K562 (cell line): ENCODE data around the gene SOX12. TPM values are rescaled to one million over a fixed set of nuclear protein-coding genes. Genes with fewer than 3 reads are reported as not detected.
A peak's percentile ranks its signal among the peaks of the same experiment; 100 is the strongest.

Experiments
- HDAC2 ChIP-seq: fragments of 450-650 bp; IDR thresholded peaks from 2 replicates; pipeline ENCODE4 v1.6.1; 2016; ENCODE audit warnings: mild to moderate bottlenecking
- HMG20B ChIP-seq: fragments of 250-450 bp; sonication (Bioruptor Pico); IDR thresholded peaks from 2 replicates; pipeline ENCODE4 v1.5.0; 2021; ENCODE audit warnings: mild to moderate bottlenecking
- NFYB ChIP-seq: IDR thresholded peaks from 2 replicates; pipeline ENCODE4 v1.6.1; 2011; ENCODE audit warnings: mild to moderate bottlenecking, moderate library complexity; ENCODE audit not compliant: insufficient read length; ENCODE audit errors: extremely low read depth
- polyA plus RNA-seq, 8 experiments: library from polyadenylated mRNA; depleted of rRNA in 4 of 8; stranded (reverse) in 5 of 8; unstranded in 3 of 8; fragments of >200 nt; fragmentation: Nextera tagmentation in 2 of 8; fragmentation: Illumina TruSeq in 1 of 8; extraction: Ambion mirVana in 2 of 8; extraction: Trizol in 1 of 8; gene quantifications; 2 replicates each; pipeline versions ENCODE4 v1.2.1 to v1.2.3, GENCODE V29; 2011 to 2014; ENCODE audit warnings: inconsistent platforms in 1 of 8, missing spikeins in 1 of 8
- total RNA-seq, 7 experiments: library from RNA; depleted of rRNA in 6 of 7; stranded (reverse); fragments of >200 nt in 6 of 7; fragmentation: Illumina TruSeq in 2 of 7; extraction: Trizol in 2 of 7; gene quantifications; 2 replicates each; pipeline versions ENCODE4 v1.2.1 to v1.2.3, GENCODE V29; 2011 to 2021; ENCODE audit warnings: low replicate concordance in 1 of 7
- TF ChIP-seq, protein P1 (sequence below): fragments of 450-650 bp; IDR thresholded peaks from 2 replicates; pipeline ENCODE4 v1.6.1; 2016; ENCODE audit warnings: mild to moderate bottlenecking, moderate library complexity
- TF ChIP-seq, protein P2 (sequence below): fragments of 250-450 bp; sonication (Bioruptor Pico); IDR thresholded peaks from 2 replicates; pipeline ENCODE4 v1.8.0; 2021; ENCODE audit warnings: borderline replicate concordance, mild to moderate bottlenecking, moderate library complexity; ENCODE audit not compliant: poor library complexity, severe bottlenecking
- TF ChIP-seq, protein P3 (sequence below): sonication (generic); formaldehyde crosslinking; IDR thresholded peaks from 2 replicates; pipeline ENCODE4 v1.8.0; 2022; ENCODE audit warnings: missing genetic modification reagents, mild to moderate bottlenecking, moderate library complexity, borderline replicate concordance

The SOX12 gene
- total and polyA plus RNA-seq, 9 of the 15 experiments (the other 6 are each of a cell fraction or from before 2014, with no cell fraction given): 0.42 to 26.3 (median 2.6) TPM

DNA sequence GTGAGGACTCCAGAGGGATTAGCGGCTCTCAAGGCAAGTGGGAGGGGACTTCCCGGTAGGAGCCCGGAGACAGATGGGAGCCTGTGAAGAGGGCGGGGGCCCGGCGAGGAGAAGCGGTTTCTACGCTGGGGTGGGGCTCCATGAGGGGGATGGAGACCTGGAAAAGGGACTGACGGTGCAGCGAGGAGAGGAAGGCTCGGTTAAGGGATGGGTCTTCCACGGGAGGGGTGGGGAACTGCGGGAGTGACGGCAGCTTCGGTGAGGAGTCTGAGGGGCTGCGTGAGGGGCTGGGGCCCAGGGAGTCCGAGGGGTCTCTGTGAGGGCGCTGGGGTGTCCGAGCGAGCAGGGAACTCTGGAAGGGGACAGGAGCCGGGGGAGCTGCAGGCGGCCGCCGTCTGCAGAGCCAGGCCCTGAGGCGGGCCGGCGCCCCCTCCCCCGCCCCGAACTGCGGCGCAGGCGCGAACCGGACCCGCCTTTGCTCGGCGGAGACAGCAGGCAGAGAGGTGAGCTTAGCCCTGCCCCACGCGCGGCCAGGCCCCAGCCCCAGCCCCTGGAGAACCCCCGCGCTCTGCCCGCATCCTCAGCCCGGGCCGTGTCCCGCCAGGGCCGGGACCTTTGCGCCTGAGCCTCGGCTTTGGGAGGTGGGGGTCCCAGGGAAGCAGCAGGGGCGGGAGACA is 21.4 kb downstream of the SOX12 start, which contains the start of gene NRSN2 (continued):
- TF ChIP-seq, protein P1, sequence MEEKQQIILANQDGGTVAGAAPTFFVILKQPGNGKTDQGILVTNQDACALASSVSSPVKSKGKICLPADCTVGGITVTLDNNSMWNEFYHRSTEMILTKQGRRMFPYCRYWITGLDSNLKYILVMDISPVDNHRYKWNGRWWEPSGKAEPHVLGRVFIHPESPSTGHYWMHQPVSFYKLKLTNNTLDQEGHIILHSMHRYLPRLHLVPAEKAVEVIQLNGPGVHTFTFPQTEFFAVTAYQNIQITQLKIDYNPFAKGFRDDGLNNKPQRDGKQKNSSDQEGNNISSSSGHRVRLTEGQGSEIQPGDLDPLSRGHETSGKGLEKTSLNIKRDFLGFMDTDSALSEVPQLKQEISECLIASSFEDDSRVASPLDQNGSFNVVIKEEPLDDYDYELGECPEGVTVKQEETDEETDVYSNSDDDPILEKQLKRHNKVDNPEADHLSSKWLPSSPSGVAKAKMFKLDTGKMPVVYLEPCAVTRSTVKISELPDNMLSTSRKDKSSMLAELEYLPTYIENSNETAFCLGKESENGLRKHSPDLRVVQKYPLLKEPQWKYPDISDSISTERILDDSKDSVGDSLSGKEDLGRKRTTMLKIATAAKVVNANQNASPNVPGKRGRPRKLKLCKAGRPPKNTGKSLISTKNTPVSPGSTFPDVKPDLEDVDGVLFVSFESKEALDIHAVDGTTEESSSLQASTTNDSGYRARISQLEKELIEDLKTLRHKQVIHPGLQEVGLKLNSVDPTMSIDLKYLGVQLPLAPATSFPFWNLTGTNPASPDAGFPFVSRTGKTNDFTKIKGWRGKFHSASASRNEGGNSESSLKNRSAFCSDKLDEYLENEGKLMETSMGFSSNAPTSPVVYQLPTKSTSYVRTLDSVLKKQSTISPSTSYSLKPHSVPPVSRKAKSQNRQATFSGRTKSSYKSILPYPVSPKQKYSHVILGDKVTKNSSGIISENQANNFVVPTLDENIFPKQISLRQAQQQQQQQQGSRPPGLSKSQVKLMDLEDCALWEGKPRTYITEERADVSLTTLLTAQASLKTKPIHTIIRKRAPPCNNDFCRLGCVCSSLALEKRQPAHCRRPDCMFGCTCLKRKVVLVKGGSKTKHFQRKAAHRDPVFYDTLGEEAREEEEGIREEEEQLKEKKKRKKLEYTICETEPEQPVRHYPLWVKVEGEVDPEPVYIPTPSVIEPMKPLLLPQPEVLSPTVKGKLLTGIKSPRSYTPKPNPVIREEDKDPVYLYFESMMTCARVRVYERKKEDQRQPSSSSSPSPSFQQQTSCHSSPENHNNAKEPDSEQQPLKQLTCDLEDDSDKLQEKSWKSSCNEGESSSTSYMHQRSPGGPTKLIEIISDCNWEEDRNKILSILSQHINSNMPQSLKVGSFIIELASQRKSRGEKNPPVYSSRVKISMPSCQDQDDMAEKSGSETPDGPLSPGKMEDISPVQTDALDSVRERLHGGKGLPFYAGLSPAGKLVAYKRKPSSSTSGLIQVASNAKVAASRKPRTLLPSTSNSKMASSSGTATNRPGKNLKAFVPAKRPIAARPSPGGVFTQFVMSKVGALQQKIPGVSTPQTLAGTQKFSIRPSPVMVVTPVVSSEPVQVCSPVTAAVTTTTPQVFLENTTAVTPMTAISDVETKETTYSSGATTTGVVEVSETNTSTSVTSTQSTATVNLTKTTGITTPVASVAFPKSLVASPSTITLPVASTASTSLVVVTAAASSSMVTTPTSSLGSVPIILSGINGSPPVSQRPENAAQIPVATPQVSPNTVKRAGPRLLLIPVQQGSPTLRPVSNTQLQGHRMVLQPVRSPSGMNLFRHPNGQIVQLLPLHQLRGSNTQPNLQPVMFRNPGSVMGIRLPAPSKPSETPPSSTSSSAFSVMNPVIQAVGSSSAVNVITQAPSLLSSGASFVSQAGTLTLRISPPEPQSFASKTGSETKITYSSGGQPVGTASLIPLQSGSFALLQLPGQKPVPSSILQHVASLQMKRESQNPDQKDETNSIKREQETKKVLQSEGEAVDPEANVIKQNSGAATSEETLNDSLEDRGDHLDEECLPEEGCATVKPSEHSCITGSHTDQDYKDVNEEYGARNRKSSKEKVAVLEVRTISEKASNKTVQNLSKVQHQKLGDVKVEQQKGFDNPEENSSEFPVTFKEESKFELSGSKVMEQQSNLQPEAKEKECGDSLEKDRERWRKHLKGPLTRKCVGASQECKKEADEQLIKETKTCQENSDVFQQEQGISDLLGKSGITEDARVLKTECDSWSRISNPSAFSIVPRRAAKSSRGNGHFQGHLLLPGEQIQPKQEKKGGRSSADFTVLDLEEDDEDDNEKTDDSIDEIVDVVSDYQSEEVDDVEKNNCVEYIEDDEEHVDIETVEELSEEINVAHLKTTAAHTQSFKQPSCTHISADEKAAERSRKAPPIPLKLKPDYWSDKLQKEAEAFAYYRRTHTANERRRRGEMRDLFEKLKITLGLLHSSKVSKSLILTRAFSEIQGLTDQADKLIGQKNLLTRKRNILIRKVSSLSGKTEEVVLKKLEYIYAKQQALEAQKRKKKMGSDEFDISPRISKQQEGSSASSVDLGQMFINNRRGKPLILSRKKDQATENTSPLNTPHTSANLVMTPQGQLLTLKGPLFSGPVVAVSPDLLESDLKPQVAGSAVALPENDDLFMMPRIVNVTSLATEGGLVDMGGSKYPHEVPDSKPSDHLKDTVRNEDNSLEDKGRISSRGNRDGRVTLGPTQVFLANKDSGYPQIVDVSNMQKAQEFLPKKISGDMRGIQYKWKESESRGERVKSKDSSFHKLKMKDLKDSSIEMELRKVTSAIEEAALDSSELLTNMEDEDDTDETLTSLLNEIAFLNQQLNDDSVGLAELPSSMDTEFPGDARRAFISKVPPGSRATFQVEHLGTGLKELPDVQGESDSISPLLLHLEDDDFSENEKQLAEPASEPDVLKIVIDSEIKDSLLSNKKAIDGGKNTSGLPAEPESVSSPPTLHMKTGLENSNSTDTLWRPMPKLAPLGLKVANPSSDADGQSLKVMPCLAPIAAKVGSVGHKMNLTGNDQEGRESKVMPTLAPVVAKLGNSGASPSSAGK: peak; percentile 74
- TF ChIP-seq, protein P2, sequence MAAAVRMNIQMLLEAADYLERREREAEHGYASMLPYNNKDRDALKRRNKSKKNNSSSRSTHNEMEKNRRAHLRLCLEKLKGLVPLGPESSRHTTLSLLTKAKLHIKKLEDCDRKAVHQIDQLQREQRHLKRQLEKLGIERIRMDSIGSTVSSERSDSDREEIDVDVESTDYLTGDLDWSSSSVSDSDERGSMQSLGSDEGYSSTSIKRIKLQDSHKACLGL (CRISPR knock-in tag): no peak
- no peak for TF ChIP-seq NFYB
- TF ChIP-seq, protein P3, sequence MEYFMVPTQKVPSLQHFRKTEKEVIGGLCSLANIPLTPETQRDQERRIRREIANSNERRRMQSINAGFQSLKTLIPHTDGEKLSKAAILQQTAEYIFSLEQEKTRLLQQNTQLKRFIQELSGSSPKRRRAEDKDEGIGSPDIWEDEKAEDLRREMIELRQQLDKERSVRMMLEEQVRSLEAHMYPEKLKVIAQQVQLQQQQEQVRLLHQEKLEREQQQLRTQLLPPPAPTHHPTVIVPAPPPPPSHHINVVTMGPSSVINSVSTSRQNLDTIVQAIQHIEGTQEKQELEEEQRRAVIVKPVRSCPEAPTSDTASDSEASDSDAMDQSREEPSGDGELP (CRISPR knock-in tag): no peak
- TF ChIP-seq HDAC2: no peak
- no peak for TF ChIP-seq HMG20B (CRISPR knock-in tag)
